Neural cell (in vitro differentiated cells): ENCODE data around the gene PGRMC2.

Experiments used
- EP300 ChIP-seq: fragments of 450-650 bp; conservative IDR thresholded peaks from 2 replicates; pipeline ENCODE4 v1.6.1; 2014; ENCODE audit warnings: antibody characterized with exemption, mild to moderate bottlenecking, moderate library complexity; ENCODE audit not compliant: poor library complexity, severe bottlenecking
- EZH2 ChIP-seq: fragments of 200-600, 300-800 bp; shearing (Covaris generic), sonication (generic); IDR thresholded peaks from 2 replicates; pipeline ENCODE4 v1.6.1; 2014; ENCODE audit warnings: antibody characterized with exemption, low read length, borderline replicate concordance, mild to moderate bottlenecking; ENCODE audit not compliant: insufficient read depth, poor library complexity, severe bottlenecking
- MXI1 ChIP-seq: fragments of 450-650 bp; conservative IDR thresholded peaks from 2 replicates; pipeline ENCODE4 v1.6.1; 2014; ENCODE audit warnings: antibody characterized with exemption, mild to moderate bottlenecking; ENCODE audit not compliant: poor library complexity, severe bottlenecking
- POLR2AphosphoS5 ChIP-seq: IDR thresholded peaks from 2 replicates; pipeline ENCODE4 v1.6.1; 2012
- RAD21 ChIP-seq: fragments of 450-650 bp; conservative IDR thresholded peaks from 2 replicates; pipeline ENCODE4 v1.6.1; 2014; ENCODE audit warnings: antibody characterized with exemption, mild to moderate bottlenecking, moderate library complexity
- SMC3 ChIP-seq: fragments of 450-650 bp; conservative IDR thresholded peaks from 2 replicates; pipeline ENCODE4 v1.6.1; 2014; ENCODE audit warnings: antibody characterized with exemption, mild to moderate bottlenecking, moderate library complexity; ENCODE audit not compliant: poor library complexity
- TAF1 ChIP-seq: IDR thresholded peaks from 2 replicates; pipeline ENCODE4 v1.6.1; 2012; ENCODE audit warnings: low read depth
- TF ChIP-seq, protein P1 (sequence below): fragments of 450-650 bp; IDR thresholded peaks from 2 replicates; pipeline ENCODE4 v1.5.1; 2014; ENCODE audit warnings: antibody characterized with exemption, mild to moderate bottlenecking, moderate library complexity; ENCODE audit not compliant: poor library complexity, severe bottlenecking
- TF ChIP-seq, protein P2 (sequence below): IDR thresholded peaks from 2 replicates; pipeline ENCODE4 v1.6.1; 2012; ENCODE audit warnings: borderline replicate concordance

DNA sequence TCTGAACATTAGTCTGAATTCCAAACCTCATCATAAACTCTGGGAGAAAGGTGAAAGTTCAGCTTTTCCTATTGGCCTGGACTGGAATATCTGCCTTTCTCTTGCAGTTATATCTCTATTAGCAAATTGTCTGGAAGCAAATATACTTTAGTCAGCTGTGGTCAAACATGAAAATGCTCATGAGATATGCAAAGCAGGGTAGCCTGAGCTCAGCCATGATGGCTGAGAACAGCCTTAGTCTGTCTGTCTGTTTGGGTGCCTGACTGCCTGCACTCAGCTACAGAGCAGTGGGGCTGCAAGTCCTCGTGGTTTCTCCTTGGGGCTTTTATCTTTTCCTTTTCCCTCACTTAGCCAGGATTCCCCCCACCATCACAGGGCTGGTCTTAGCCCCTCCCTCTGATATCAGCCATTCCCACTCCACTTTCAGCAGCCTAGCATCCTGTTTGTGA, 19.5 kb upstream of the PGRMC2 start:
- TF ChIP-seq, protein P1, sequence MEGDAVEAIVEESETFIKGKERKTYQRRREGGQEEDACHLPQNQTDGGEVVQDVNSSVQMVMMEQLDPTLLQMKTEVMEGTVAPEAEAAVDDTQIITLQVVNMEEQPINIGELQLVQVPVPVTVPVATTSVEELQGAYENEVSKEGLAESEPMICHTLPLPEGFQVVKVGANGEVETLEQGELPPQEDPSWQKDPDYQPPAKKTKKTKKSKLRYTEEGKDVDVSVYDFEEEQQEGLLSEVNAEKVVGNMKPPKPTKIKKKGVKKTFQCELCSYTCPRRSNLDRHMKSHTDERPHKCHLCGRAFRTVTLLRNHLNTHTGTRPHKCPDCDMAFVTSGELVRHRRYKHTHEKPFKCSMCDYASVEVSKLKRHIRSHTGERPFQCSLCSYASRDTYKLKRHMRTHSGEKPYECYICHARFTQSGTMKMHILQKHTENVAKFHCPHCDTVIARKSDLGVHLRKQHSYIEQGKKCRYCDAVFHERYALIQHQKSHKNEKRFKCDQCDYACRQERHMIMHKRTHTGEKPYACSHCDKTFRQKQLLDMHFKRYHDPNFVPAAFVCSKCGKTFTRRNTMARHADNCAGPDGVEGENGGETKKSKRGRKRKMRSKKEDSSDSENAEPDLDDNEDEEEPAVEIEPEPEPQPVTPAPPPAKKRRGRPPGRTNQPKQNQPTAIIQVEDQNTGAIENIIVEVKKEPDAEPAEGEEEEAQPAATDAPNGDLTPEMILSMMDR: no peak
- TF ChIP-seq POLR2AphosphoS5: no peak
- TF ChIP-seq EP300: no peak
- no peak for TF ChIP-seq EZH2
- no peak for TF ChIP-seq TAF1
- TF ChIP-seq, protein P2, sequence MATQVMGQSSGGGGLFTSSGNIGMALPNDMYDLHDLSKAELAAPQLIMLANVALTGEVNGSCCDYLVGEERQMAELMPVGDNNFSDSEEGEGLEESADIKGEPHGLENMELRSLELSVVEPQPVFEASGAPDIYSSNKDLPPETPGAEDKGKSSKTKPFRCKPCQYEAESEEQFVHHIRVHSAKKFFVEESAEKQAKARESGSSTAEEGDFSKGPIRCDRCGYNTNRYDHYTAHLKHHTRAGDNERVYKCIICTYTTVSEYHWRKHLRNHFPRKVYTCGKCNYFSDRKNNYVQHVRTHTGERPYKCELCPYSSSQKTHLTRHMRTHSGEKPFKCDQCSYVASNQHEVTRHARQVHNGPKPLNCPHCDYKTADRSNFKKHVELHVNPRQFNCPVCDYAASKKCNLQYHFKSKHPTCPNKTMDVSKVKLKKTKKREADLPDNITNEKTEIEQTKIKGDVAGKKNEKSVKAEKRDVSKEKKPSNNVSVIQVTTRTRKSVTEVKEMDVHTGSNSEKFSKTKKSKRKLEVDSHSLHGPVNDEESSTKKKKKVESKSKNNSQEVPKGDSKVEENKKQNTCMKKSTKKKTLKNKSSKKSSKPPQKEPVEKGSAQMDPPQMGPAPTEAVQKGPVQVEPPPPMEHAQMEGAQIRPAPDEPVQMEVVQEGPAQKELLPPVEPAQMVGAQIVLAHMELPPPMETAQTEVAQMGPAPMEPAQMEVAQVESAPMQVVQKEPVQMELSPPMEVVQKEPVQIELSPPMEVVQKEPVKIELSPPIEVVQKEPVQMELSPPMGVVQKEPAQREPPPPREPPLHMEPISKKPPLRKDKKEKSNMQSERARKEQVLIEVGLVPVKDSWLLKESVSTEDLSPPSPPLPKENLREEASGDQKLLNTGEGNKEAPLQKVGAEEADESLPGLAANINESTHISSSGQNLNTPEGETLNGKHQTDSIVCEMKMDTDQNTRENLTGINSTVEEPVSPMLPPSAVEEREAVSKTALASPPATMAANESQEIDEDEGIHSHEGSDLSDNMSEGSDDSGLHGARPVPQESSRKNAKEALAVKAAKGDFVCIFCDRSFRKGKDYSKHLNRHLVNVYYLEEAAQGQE: no peak
- no peak for TF ChIP-seq RAD21
- no peak for TF ChIP-seq MXI1
- TF ChIP-seq SMC3: no peak
